ENCODE measurements around the gene PDLIM5. TPM values are rescaled to one million over a fixed set of nuclear protein-coding genes. Genes with fewer than 3 reads are reported as not detected.

Gene PDLIM5
- total RNA-seq, 1 donor from 2014 or later: 83.5 TPM

DNA sequence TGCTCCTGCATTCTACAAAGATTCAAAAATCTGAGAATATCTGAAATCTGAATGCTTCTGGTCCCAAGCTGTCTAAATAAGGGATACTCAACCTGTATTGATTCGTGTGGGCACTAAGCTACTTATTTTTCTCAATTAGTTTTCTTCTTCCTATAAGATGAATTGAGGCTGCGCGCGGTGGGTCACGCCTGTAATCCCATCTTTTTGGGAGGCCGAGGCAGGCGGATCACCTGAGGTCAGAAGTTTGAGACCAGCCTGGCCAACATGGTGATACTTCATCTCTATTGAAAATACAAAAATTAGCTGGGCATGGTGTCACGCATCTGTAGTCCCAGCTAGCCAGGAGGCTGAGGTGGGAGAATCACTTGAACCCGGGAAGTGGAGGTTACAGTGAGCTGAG, 122.3 kb downstream of the PDLIM5 start:
- Mint-ChIP-seq H3K27ac (ENCODE audit: unreplicated experiment) (no peak overlapping the region), H3K36me3 (ENCODE audit: low read depth, unreplicated experiment) (peaks cover 8% of the 10 kb centered on the region), H3K27me3 (ENCODE audit: unreplicated experiment) (no peaks in the 10 kb centered on the region), H3K9me3 (ENCODE audit: unreplicated experiment) (no peaks in the 10 kb centered on the region), H3K4me3 (ENCODE audit: unreplicated experiment) (no peak overlapping the region), H3K4me1 (ENCODE audit: unreplicated experiment) (peaks cover 5% of the 10 kb centered on the region)
- TF ChIP-seq, protein P1, sequence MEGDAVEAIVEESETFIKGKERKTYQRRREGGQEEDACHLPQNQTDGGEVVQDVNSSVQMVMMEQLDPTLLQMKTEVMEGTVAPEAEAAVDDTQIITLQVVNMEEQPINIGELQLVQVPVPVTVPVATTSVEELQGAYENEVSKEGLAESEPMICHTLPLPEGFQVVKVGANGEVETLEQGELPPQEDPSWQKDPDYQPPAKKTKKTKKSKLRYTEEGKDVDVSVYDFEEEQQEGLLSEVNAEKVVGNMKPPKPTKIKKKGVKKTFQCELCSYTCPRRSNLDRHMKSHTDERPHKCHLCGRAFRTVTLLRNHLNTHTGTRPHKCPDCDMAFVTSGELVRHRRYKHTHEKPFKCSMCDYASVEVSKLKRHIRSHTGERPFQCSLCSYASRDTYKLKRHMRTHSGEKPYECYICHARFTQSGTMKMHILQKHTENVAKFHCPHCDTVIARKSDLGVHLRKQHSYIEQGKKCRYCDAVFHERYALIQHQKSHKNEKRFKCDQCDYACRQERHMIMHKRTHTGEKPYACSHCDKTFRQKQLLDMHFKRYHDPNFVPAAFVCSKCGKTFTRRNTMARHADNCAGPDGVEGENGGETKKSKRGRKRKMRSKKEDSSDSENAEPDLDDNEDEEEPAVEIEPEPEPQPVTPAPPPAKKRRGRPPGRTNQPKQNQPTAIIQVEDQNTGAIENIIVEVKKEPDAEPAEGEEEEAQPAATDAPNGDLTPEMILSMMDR (IDR thresholded peaks at IDR 0.05; ENCODE audit: unreplicated experiment): no peak
- DNase-seq (ENCODE audit: low spot score): no peak

DNA sequence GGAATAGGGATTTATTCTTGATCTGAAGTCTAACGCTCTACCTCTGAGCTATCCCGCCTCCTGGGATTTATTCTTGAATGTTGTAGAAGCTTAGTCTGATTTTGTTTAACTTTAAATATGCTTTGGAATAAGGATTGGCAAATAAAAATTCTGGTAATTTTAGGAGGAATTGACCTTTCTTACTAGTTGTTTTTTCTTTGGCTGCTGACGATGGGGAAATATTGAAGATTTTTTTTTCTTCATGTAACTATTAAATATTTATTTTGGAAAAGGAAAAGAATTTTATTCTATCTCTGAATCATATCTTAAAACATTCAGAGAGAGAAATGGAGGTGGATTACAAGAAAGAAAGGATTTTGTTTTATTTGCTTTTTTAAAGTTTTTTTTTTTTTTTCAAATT, 122.9 kb downstream of the PDLIM5 start:
- no peak for DNase-seq (ENCODE audit: low spot score)
- Mint-ChIP-seq H3K36me3 (ENCODE audit: low read depth, unreplicated experiment) (peaks cover 8% of the 10 kb centered on the region), H3K9me3 (ENCODE audit: unreplicated experiment) (no peaks in the 10 kb centered on the region), H3K4me1 (ENCODE audit: unreplicated experiment) (peaks cover 5% of the 10 kb centered on the region), H3K4me3 (ENCODE audit: unreplicated experiment) (no peak overlapping the region), H3K27ac (ENCODE audit: unreplicated experiment) (no peak overlapping the region), H3K27me3 (ENCODE audit: unreplicated experiment) (no peaks in the 10 kb centered on the region)
- TF ChIP-seq, protein P1 (IDR thresholded peaks at IDR 0.05; ENCODE audit: unreplicated experiment): no peak

DNA sequence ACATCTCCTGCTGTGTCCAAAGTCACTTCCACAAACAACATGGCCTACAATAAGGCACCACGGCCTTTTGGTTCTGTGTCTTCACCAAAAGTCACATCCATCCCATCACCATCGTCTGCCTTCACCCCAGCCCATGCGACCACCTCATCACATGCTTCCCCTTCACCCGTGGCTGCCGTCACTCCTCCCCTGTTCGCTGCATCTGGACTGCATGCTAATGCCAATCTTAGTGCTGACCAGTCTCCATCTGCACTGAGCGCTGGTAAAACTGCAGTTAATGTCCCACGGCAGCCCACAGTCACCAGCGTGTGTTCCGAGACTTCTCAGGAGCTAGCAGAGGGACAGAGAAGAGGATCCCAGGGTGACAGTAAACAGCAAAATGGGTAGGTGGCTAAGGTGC, 123.9 kb downstream of the PDLIM5 start:
- no peak overlapping the region for H3K4me3 Mint-ChIP-seq (ENCODE audit: unreplicated experiment)
- no peaks in the 10 kb centered on the region for H3K27me3 Mint-ChIP-seq (ENCODE audit: unreplicated experiment)
- no peaks in the 10 kb centered on the region for H3K9me3 Mint-ChIP-seq (ENCODE audit: unreplicated experiment)
- DNase-seq (ENCODE audit: low spot score): no peak
- no peak overlapping the region for H3K27ac Mint-ChIP-seq (ENCODE audit: unreplicated experiment)
- peaks cover 8% of the 10 kb centered on the region for H3K36me3 Mint-ChIP-seq (ENCODE audit: low read depth, unreplicated experiment)
- H3K4me1 Mint-ChIP-seq (ENCODE audit: unreplicated experiment): peaks cover 5% of the 10 kb centered on the region
- TF ChIP-seq, protein P1 (IDR thresholded peaks at IDR 0.05; ENCODE audit: unreplicated experiment): no peak

DNA sequence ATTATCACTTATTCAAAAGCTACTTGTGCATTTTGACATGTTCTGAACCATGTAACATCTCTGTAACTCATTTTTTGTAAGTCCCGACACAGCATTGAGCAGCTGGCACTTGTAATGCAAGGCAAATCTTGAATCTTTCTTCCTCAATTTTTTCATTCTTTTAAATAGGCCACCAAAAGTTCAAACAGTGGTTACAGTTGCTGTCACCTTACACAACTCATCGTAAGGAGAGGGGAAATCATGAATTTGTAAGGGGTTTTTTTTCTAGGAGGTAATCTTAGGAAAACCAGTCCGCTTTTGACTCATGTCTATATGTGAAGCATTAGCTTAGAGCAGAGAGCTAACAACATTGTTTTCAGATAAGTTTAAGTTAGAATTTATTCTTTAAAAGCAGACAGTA, 124.5 kb downstream of the PDLIM5 start:
- Mint-ChIP-seq H3K4me3 (ENCODE audit: unreplicated experiment) (no peak overlapping the region), H3K27ac (ENCODE audit: unreplicated experiment) (peak overlapping the region; percentile 68), H3K4me1 (ENCODE audit: unreplicated experiment) (peaks cover 5% of the 10 kb centered on the region), H3K36me3 (ENCODE audit: low read depth, unreplicated experiment) (peaks cover 8% of the 10 kb centered on the region), H3K27me3 (ENCODE audit: unreplicated experiment) (no peaks in the 10 kb centered on the region), H3K9me3 (ENCODE audit: unreplicated experiment) (no peaks in the 10 kb centered on the region)
- no peak for DNase-seq (ENCODE audit: low spot score)
- TF ChIP-seq, protein P1 (IDR thresholded peaks at IDR 0.05; ENCODE audit: unreplicated experiment): no peak

DNA sequence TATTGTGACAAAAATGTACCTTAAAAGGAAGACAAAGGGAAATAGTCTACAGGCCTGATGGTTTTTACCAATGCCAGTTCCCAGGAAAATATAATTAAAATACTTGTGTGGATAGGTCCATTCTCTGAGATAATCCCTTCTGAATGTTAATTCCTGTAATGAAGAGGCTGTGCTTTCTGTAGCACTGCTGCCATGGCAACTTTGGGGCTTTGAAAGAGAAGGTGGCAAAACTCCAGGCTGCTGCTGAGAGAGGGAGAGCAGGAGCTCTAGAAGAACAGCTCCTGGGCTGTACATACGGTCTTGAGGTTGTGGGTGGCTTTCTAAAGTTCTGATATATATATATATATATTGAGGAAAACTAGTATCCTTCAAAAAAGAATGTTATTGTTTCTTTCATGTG, 125.4 kb downstream of the PDLIM5 start:
- peaks cover 8% of the 10 kb centered on the region for H3K36me3 Mint-ChIP-seq (ENCODE audit: low read depth, unreplicated experiment)
- TF ChIP-seq, protein P1 (IDR thresholded peaks at IDR 0.05; ENCODE audit: unreplicated experiment): no peak
- H3K27me3 Mint-ChIP-seq (ENCODE audit: unreplicated experiment): no peaks in the 10 kb centered on the region
- no peak overlapping the region for H3K27ac Mint-ChIP-seq (ENCODE audit: unreplicated experiment)
- no peaks in the 10 kb centered on the region for H3K9me3 Mint-ChIP-seq (ENCODE audit: unreplicated experiment)
- peaks cover 5% of the 10 kb centered on the region for H3K4me1 Mint-ChIP-seq (ENCODE audit: unreplicated experiment)
- no peak overlapping the region for H3K4me3 Mint-ChIP-seq (ENCODE audit: unreplicated experiment)
- DNase-seq (ENCODE audit: low spot score): no peak
